Posterior cingulate gyrus (tissue), 11 donors: ENCODE measurements around the gene LSM3.
A peak's percentile ranks its signal among the peaks of the same experiment; 100 is the strongest.

Experiments used
- DNase-seq, 10 donors: peaks; one replicate each; pipeline versions ENCODE4 v3.0.0 to v3.0.0-alpha.2; 2020 to 2021; ENCODE audit warnings: mixed read lengths in 3 of 10
- intact Hi-C: fragments of 100-400 bp; cut with DNase I; formaldehyde crosslinking; loops from one replicate; pipeline ENCODE4 v1.15.1; 2023

The LSM3 gene

DNA sequence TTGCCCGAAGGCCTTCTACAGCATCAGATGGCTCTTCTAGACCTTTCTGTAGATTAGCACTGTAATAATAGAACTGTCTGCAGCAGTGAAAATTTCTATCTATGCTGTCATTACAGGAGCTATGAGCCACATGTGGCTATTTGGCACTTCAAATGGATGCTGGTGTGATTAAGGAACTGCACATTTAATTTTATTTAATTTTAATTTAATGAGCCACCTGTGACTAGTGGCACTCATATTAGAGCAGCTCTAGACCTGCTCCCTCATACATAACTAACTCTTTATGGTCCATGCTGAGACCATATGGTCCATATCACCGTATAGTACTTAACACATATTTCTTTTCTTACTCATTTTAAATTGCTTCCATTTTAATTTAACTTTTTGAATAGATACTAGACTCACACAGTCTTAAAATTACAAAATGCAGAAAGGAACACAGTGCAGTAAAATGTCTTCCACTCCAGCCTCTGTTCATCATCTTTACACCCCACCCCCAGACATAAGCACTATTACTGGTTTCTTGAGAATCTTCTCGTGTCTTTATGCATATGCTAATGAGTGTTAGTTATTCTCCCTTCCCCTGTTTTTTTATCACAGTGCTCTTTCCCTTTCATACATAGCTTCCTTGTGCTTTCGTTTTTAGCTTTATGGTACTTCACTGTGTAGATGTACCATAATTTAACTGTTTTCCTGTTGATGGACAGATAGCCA is 9.6 kb downstream of the LSM3 start:
- intact Hi-C loops = no loop called here
- DNase-seq = no peak

DNA sequence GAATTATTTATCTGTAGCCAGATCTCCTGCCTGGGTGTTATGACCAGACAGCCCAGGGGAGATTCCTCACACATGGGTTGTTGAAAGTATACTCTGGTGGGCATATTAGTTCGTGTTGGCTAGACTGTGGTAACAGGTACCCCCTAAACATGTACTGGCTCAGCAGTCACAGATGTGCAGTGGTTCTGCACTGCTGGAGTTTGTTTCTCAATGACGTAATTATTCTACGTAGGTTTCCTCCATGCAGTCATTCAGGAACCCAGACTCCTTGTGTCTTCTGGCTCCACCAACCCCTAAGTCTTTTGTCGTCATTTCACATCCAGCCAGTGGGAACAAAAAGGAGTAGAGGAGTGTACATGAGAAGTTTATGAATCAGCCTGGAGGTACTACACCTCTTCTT is 16.2 kb downstream of the LSM3 start:
- intact Hi-C loops = no loop called here
- no peak for DNase-seq

DNA sequence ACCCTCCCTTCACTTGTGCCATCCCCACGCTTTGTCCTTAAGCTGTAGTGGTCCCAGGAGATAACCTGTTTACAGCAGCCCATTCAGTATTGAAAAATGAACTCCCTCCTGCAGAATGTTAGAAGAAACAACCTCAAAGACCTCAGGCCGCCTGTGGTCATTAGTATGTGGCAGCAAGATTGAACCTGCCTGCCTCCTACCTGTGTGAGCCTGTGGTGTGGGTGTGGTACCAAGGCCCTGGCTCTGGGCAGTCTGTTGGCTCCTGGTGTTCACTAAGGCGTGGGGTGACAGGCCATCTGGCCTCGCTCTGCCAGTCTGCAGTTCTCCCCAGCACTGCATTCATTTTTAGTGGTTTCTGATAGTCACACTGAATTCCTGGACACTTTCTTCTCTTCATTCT is 21.0 kb downstream of the LSM3 start:
- intact Hi-C loops = loop anchor here (10.0 kb wide), 1 partner anchor 725 kb away; no protein-coding TSS in a partner anchor

DNA sequence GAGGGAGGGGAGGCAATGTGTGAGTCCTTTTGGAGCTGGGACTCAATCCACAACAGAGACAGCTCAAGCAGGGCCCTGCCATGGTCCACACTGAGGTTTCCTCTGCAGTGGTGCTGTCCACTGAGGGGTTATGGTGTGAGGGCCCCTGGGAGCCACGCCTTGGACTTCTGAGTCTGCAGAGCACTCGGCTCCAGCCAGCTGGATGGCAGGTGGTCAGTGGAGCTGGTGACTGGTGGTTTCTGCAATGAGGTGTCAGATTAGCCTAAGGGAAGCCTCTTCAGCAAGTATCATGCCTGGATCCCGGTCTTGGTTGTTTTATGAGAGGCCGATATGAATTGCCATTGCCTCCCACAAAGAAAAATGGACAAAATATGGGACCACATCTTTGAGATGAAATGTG is 21.7 kb downstream of the LSM3 start:
- no peak for DNase-seq
- intact Hi-C loops = loop anchor here (10.0 kb wide), 1 partner anchor 725 kb away; no protein-coding TSS in a partner anchor

More for the DNA sequence above, 21.0 kb downstream of the LSM3 start:
- DNase-seq = no peak

DNA sequence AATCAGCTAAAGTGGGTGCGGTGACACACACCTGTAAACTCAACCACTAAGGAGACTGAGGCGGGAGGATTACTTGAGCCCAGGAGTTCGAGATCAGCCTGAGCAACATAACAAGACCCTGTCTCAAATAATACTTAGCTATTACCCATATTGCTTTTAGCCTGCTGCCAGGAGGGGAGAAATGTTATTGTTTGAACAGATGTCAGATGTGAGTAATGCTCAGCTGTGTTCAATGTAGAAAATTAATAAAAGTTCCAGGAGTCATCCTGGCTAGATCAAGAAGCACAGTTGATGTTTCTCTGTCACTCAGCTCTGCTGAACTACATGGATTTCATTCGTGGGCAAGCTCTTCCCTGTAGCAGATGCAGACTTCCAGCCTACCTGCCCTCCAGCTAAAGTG is 22.2 kb downstream of the LSM3 start:
- no peak for DNase-seq
- intact Hi-C loops = loop anchor here (10.0 kb wide), 1 partner anchor 724 kb away; no protein-coding TSS in a partner anchor

DNA sequence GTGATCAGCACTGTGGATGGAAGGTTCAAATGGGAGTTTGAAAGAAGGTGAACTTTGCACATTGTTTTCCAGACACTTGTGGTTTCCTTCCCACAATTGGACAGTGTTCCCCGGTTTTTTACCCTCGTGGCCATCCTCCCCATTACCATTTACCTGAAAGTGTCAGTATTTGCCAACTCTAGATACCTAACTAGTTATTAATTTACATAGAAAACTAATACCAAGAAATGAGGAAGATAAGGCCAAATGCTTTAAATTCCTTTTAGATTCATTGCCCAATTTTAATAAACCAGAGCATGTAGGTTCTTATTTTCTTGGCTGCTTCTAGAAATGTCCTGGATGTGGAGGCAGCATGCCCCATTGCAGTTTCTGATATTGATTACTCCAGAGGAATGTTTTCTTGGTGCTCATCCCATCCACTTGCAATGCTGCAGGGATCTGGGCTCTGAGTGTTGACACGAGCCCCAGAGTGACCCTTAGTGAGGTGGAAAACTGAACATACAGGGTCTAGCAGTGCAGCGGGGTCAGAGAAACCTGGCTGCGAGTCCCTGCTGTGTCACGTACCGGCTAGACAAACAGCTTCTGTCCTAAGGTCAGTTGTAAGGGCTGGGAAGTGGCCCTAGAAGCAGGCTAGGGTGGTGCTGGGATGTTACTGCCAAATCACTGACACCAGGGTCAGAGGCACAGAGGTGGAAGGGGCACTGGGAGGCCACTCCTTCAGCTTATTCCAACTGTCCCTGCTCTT is 23.5 kb downstream of the LSM3 start:
- intact Hi-C loops = loop anchor here (2.0 to 10.0 kb wide), 2 partner anchors 259 to 723 kb away; no protein-coding TSS in a partner anchor
- no peak for DNase-seq

DNA sequence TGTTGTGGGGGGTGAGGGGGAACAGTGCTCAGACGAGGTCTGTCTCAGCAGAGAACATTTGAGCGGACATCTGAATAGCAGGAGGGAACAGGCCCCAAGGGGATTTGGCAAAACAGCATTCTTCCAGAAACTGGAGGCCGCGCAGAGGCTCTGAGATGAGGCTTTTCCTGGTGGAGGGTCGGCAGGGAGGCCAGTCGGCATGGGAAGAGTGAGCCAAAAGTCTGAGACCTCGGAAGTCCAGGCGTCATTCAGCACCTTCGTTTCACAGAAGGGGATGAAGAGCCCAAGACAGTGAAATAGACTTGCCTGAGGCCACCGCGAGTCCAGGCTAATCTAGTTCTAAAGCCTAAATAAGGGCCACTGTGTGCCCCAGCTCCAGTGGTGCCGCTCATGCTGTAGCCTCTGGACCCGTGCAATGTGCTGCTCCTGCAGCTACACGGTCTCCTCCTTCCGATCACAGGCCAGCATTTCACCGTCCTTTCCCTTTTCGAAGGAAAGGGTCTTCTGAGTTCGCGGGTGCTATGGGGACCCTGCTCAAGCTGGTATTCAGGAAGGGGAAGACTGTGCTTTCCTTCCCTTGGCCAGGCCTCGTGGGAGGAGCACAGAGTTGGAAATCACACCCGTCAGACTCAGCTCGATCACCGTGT is 24.4 kb downstream of the LSM3 start:
- peak in 1 of 10 donors; percentile 68 for DNase-seq
- intact Hi-C loops = loop anchor here (1.0 to 10.0 kb wide), 3 partner anchors 58 to 722 kb away; no protein-coding TSS in a partner anchor

DNA sequence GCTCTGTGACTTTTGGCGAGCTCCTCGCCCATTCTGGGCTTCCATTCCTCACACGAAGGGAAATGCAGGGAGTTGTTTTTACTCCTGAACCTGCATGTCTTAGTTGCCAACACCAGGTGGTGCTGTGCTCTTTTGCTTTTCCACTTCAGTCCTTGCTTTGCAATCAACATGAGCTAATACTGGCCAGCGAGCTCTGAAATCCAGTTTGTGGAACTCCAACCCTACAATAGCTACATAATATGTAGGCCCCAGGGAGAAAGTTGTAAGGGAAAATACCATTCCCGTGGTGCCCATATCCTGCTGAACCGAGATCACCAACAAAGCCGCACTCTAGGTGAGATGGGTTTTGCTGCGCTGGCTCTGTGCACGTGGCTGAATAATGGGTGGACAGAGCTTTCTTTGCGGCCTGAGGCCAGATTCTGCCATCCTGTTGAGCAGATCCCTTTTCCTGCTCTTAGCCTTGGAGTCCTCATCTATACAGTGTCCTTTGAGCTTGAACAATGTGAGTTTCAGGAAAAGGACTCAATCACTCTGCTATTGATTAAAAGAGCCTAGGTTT is 25.0 kb downstream of the LSM3 start:
- intact Hi-C loops = loop anchor here (1.0 to 10.0 kb wide), 4 partner anchors 58 to 721 kb away; no protein-coding TSS in a partner anchor
- DNase-seq = peak in 7 of 10 donors; percentile 33 to 94 (median 74)

DNA sequence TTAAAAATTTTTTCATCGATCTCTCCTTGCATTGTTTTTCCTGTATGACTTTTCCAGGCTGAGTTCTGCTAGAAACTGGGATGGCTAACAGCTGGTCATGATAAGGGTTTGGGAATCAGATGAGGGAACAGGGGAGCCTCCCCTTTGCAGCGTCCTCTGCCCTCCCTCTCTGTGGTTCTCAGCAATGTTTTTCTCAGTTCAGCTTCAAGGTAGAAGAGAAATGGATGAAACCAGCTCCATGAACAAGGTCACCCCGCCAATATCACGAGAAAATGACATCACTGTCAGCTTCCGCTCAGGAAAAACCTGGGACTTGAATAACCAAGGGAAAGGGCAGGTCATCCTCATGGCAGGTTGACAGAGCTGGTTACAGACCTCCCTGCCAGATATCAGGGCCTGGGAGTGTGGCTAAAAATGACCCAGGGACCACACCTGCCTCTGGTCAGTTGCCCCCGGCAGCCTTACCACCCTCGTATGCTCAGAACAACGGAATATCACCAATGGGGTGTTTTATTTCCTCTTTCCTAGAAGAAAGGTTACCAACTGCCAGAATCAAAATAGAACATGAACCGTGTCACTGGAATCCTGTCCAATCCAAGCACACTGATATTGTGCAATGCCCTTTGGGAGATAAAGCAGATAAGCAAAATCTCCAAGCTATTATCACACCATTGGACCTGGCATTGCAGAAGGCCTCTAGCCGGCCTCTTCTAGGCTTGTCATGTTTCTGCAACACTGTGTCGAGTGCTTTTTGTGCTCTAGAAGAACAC is 26.1 kb downstream of the LSM3 start:
- intact Hi-C loops = loop anchor here (1.0 to 10.0 kb wide), 2 partner anchors 264 to 720 kb away; no protein-coding TSS in a partner anchor
- no peak for DNase-seq

DNA sequence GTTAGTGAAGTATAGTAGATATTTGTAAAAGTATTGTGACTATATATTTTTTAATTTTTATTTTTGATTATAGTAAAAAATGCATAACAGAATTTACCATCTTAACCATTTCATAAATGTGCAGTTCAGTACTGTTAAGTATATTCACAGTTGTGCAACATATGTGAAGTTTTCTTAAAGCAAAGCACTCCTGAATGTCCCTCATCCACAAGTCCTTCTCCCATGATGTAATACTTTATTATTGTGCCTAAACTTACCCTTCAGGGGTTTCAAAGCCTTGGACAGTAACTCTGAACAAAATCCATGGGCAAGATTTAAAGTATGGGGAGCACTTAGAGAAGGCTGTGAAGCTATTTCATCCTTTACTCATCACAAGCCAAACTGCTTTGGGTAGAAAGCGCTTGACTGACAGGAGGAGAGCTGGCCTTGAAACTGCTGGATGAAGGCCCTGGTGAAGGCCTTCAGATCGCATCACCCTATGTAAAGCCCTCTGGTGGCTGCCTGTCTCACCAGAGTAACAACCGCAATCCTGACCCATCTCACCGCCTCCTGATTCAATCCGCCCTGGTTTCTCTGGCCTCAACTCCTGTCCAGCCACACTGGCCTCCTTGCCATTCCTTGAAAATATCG is 28.0 kb downstream of the LSM3 start:
- DNase-seq = no peak
- intact Hi-C loops = loop anchor here (10.0 kb wide), 1 partner anchor 718 kb away; no protein-coding TSS in a partner anchor

DNA sequence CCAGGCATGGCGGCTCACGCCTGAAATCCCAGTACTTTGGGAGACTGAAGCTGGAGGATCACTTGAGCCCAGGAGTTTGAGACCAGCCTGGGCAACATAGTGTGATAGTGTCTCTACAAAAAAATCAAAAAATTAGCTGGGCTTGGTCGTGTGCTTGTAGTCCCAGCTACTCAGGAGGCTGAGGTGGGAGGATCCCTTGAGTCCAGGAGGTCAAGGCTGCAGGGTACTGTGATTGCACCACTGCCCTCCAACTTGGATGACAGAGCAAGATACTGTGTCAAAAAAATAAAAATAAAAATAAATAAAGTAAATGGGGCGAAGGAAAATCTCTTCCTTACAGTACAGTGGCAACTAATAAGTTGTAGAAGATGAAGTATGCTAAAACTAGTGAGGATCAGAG is 29.6 kb downstream of the LSM3 start:
- DNase-seq = no peak
- intact Hi-C loops = loop anchor here (10.0 kb wide), 1 partner anchor 717 kb away; no protein-coding TSS in a partner anchor

DNA sequence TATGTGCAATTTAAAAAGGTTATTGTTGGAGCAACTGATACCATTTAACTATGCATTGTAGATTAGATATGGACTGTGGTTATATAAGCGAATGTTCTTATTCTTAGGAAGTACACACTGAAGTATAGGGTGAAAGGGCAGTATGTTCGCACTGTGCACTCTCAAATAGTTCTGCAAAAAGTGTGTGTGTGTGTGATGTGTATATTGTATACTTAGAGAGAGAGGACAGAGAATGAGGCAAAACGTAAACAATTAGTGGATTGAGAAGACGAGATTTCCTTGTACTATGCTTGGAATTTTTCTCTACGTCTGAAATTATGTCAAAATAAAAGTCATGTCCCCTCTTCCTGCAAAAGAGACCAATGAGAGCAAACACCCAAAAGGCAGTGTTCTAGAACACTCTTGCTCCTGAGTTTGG is 30.4 kb downstream of the LSM3 start:
- intact Hi-C loops = loop anchor here (10.0 kb wide), 1 partner anchor 716 kb away; no protein-coding TSS in a partner anchor
- DNase-seq = no peak

DNA sequence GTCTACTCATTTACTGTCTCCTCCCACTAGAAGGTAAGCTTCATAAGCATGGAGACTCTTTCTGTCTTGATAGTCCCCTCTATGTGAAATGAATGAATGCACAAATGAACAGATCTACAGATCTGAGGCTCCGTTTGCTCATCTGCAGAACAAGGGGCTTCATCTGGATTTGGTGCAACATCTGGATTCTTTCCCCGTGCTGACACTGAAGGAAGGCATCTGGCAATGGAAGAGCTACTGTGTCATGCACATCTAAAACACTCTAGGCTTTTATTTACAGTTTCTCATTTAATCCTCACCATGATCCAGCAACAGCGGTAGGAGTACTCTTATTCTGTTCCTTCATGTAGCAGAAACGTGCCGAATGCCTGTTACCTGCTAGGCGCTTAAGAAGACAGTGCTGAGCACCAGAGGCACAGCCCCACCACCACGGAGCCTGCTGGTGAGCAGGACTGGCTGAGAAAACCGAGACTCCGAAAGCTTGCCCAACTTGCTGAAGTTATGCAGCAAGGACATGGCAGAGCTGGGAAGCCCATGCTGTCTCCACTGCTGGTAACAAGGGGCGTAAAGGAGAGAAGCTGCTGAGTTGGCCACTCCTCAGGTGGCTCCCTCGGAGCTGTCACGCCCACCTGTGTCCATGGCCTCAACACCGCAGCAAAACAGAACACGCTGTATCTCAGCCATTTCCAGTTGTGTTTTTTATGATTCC is 31.1 kb downstream of the LSM3 start:
- no peak for DNase-seq
- intact Hi-C loops = loop anchor here (10.0 kb wide), 1 partner anchor 715 kb away; no protein-coding TSS in a partner anchor

DNA sequence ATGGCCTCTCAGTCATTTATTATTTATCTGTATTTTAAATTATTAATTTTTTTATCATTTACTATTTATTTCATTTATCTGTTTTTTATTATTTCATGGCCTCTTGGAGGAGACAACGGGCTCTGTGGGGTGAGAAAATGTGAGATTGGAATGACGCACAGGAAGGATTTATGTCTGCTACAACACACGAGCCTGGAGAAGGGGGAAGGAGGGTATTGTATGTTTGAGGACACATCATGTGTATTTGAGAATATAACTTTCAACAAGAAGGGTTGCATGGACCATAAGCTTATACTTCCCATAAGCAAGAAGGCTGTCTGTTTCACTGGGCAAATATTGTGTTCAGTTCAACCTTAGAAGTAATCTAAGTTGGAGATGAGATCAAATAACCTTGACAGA is 31.7 kb downstream of the LSM3 start:
- intact Hi-C loops = no loop called here

DNA sequence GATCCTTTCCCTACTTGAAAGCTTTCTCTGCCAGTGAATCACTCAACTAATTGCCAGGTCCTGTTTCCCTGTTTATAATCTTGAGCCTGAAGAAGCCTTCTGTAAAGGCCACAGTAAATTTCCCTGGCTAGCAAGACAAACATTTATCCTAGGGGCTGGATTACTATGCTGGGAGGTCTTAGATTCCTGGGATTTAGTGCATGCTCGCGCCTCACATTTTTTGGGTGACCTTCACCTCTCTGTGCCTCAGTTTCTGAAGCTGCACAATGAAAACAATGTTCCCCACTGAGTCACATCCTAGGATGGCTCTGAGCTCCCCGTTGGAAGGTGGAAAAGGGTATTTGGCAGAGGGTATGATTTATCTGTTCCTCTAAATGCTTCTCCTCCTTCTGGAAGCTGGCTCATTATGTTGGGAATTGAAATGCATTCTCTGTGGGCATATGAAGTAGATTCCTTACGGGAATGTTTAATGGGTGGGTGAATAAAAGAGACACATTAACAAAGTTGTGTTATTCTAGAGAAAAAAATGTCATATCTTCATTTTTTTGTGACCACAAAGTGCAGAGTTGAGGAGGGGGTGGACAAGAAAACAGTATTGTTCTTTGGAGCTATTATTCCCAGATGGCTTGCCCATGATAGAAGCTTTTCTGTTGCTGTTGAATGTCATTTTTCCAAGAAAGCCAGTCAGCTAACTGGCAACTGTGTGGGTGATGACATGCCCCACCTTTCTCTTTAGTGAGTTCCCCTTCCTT is 32.4 kb downstream of the LSM3 start:
- no peak for DNase-seq
- intact Hi-C loops = no loop called here

More for the DNA sequence above, 31.7 kb downstream of the LSM3 start:
- no peak for DNase-seq

DNA sequence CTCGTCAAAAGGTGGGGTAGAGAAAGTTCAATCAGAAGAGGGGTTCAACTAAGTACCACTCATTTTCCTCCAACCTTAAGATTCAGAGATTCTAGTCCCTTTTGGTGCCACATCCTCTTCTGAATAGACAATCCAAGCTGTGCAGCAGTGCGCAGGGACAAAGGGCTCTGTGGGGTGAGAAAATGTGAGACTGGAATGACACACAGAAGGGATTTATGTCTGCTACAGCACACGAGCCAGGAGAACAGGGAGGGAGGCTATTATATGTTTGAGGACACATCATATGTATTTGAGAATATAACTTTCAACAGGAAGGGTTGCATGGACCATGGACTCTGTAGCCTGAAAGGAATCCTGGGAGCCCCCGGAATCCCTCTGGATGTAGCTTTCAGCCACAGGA is 33.0 kb downstream of the LSM3 start:
- intact Hi-C loops = no loop called here
- DNase-seq = no peak

DNA sequence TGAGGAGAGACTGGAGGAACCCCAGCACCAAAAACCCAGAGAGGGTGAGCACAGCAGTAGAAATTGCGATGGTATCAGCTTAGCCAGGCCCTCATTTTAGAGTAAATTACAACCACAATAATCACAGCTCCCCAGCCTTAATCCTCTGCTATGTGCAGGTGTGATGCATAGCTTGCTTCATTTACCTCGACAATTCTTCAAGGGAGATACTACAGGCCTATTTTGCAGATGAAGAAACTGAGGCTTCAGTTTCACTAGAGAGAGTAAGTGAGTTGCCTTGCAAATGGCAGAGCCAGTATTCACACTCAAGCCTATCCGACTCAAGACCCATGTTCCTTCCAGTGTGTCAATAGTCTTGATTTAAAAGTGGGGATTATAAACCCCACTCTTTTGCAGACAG is 33.4 kb downstream of the LSM3 start:
- intact Hi-C loops = no loop called here
- no peak for DNase-seq
